Activated T-helper 1 cell treated with anti-CD3 and anti-CD28 coated beads, Interleukin-12 subunit alpha, Interleukin-12 subunit beta, Interleukin-2, Interleukin-4 antibody, amounts not matched to agents 30 ng/mL and 10 ng/mL and 1 ng/mL, durations not matched to agents 14 hours and 24 hours and 36 hours (primary cell): Measurements from ENCODE around the gene SIRPD. TPM values are rescaled to one million over a fixed set of nuclear protein-coding genes. Genes with fewer than 3 reads are reported as not detected.
A peak's percentile ranks its signal among the peaks of the same experiment; 100 is the strongest.
"Not testable (repeated sequence)": the region's sequence is repeated elsewhere in the genome, so short reads cannot be mapped to it uniquely, and the experiment has no call there.

Experiments
- DNase-seq: peaks from one replicate; pipeline ENCODE4 v3.0.0; 2021; ENCODE audit warnings: low spot score
- H3K27ac Mint-ChIP-seq: one replicate; pipeline ENCODE4 v1.8.0; 2021; ENCODE audit warnings: mild to moderate bottlenecking, mixed read lengths
- H3K27me3 Mint-ChIP-seq: one replicate; pipeline ENCODE4 v1.8.0; 2022; ENCODE audit warnings: mild to moderate bottlenecking, moderate library complexity, mixed read lengths; ENCODE audit not compliant: insufficient read depth
- H3K36me3 Mint-ChIP-seq: one replicate; pipeline ENCODE4 v1.8.0; 2021; ENCODE audit warnings: low read depth, mixed read lengths
- H3K4me1 Mint-ChIP-seq: one replicate; pipeline ENCODE4 v1.8.0; 2021; ENCODE audit warnings: low read depth, mixed read lengths
- H3K4me3 Mint-ChIP-seq: one replicate; pipeline ENCODE4 v1.8.0; 2021; ENCODE audit warnings: mild to moderate bottlenecking, moderate library complexity, mixed read lengths
- H3K9me3 Mint-ChIP-seq: one replicate; pipeline ENCODE4 v1.8.0; 2021; ENCODE audit warnings: mixed read lengths
- intact Hi-C: fragments of 100-400 bp; cut with micrococcal nuclease; formaldehyde crosslinking; loops from one replicate; pipeline ENCODE4 v1.15.1; 2024
- total RNA-seq: library from RNA; stranded (reverse); gene quantifications from 2 replicates; pipeline ENCODE4 v1.2.3, GENCODE V29; 2022

The SIRPD gene
- total RNA-seq, 1 donor from 2014 or later = not detected

GRCh38 chr20:1503564-1504227 is 53.8 kb downstream of the SIRPD start:
- H3K27me3 Mint-ChIP-seq = peaks cover 14% of the 10 kb centered on the region
- H3K4me3 Mint-ChIP-seq = no peak overlapping the region
- H3K4me1 Mint-ChIP-seq = peaks cover 5% of the 10 kb centered on the region
- DNase-seq = peak; percentile 68
- H3K36me3 Mint-ChIP-seq = no peaks in the 10 kb centered on the region
- H3K27ac Mint-ChIP-seq = no peak overlapping the region
- H3K9me3 Mint-ChIP-seq = no peaks in the 10 kb centered on the region
- intact Hi-C loops = loop anchor here (1.0 kb wide), 3 partner anchors 36 to 190 kb away; no protein-coding TSS in a partner anchor

- DNase-seq = no peak
- Mint-ChIP-seq H3K36me3 (no peaks in the 10 kb centered on the region), H3K9me3 (no peaks in the 10 kb centered on the region), H3K27ac (no peak overlapping the region), H3K4me1 (peaks cover 5% of the 10 kb centered on the region), H3K27me3 (peaks cover 31% of the 10 kb centered on the region), H3K4me3 (no peak overlapping the region)
- intact Hi-C loops = no loop called here
Observed at GRCh38 chr20:1500496-1500895, 57.0 kb downstream of the SIRPD start.

DNA sequence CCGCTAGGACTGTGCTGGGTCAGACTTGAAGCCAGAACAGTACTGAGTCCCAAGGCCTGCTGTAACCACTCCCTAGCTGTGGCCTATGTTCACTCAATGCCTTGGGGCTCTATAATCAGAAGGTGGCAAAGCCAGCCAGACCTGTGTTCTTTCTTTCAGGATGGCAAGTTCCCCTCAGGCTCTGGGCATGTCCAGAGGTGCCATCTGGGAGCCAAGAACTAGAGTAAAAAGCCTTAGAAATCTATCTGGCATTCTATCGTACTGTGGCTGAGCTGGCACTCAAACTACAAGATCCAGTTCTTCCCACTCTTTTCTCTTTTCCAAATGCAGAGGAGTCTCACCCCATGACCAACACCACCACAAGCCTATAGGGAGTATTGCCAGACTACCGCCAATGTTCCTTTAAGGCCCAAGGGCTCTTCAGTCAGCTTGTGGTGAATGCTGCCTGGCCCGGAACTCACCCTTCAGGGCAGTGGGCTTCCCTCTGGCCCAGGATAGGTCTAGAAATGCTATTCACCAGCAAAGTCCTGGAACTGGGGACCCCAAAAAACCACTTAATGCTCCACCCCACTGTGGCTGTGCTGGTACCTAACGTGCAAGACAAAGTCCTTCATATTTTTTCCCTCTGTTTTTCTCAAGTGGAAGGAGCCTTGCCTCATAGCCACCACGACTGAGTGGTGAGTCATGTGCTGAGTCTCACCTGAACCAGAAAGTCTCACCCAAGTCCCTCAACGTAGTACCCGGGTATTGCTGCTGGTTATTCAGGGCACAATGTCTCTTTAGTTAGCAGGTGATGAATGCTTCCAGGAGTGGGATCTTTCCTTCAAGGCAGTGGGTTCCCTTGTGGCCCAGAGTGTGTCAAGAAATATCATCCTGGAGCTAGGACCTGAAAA is 57.7 kb downstream of the SIRPD start:
- Mint-ChIP-seq H3K27me3 (peaks cover 37% of the 10 kb centered on the region), H3K4me3 (no peak overlapping the region), H3K36me3 (no peaks in the 10 kb centered on the region), H3K9me3 (no peaks in the 10 kb centered on the region), H3K27ac (no peak overlapping the region), H3K4me1 (peaks cover 5% of the 10 kb centered on the region)
- intact Hi-C loops = no loop called here
- no peak for DNase-seq

DNA sequence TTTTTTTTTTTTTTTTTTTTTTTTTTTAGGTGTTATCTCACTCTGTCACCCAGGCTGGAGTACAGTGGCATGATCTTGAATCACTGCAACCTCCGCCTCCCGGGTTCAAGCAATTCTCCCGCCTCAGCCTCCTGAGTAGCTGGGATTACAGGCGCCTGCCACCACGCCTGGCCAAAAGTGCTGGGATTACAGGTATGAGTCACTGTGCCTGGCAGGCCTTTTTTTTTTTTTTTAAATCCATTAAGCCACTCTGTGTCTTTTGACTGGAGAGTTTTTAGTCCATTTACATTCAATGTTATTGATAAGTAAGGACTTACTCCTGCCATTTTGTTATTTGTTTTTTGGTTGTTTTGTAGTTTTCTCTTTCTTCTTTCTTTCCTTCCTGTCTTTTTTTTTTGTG is 60.1 kb downstream of the SIRPD start:
- Mint-ChIP-seq H3K27me3 (peaks cover 44% of the 10 kb centered on the region), H3K4me1 (peaks cover 11% of the 10 kb centered on the region)
- H3K27ac Mint-ChIP-seq, DNase-seq, H3K9me3 Mint-ChIP-seq, H3K4me3 Mint-ChIP-seq, intact Hi-C loops, H3K36me3 Mint-ChIP-seq: not testable (repeated sequence)

GRCh38 chr20:1496930-1497329 is 60.6 kb downstream of the SIRPD start:
- peaks cover 11% of the 10 kb centered on the region for H3K4me1 Mint-ChIP-seq
- no peak overlapping the region for H3K27ac Mint-ChIP-seq
- peaks cover 1% of the 10 kb centered on the region for H3K36me3 Mint-ChIP-seq
- peaks cover 3% of the 10 kb centered on the region for H3K9me3 Mint-ChIP-seq
- no peak for DNase-seq
- peaks cover 44% of the 10 kb centered on the region for H3K27me3 Mint-ChIP-seq
- intact Hi-C loops = no loop called here
- H3K4me3 Mint-ChIP-seq = no peak overlapping the region

DNA sequence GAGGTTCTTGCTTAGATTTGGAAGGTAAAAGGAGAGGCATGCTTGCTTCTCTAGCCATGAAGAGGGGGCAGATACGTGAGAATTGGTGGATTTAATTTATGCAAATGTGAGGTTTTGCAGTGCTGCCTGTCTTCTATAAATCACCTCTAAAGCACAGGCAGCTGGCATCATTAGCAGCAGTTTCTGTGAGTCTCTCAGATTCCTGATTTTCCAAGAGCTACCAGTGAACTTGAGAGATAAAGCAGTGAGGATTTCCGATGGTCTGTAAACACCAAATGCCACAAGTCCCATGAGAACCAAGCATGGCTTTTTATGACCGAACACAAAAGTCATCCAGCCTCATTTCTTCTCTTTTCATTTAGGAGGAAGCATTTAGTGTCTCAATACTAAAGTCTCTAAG is 63.1 kb downstream of the SIRPD start:
- Mint-ChIP-seq H3K27me3 (peaks cover 39% of the 10 kb centered on the region), H3K9me3 (peaks cover 3% of the 10 kb centered on the region), H3K36me3 (peaks cover 1% of the 10 kb centered on the region), H3K4me1 (peaks cover 18% of the 10 kb centered on the region), H3K27ac (no peak overlapping the region), H3K4me3 (no peak overlapping the region)
- DNase-seq = no peak
- intact Hi-C loops = no loop called here

- Mint-ChIP-seq H3K36me3 (peaks cover 1% of the 10 kb centered on the region), H3K27me3 (peaks cover 33% of the 10 kb centered on the region), H3K4me1 (peaks cover 18% of the 10 kb centered on the region), H3K4me3 (no peak overlapping the region), H3K9me3 (peaks cover 3% of the 10 kb centered on the region), H3K27ac (no peak overlapping the region)
- no peak for DNase-seq
- intact Hi-C loops = no loop called here
Observed at GRCh38 chr20:1493536-1493935, 64.0 kb downstream of the SIRPD start.

GRCh38 chr20:1491860-1492642 is 65.5 kb downstream of the SIRPD start:
- Mint-ChIP-seq H3K36me3 (peaks cover 1% of the 10 kb centered on the region), H3K4me3 (no peak overlapping the region), H3K27ac (no peak overlapping the region), H3K9me3 (peaks cover 3% of the 10 kb centered on the region), H3K27me3 (peaks cover 33% of the 10 kb centered on the region), H3K4me1 (peaks cover 18% of the 10 kb centered on the region)
- intact Hi-C loops = no loop called here
- DNase-seq = no peak

- H3K36me3 Mint-ChIP-seq = peaks cover 1% of the 10 kb centered on the region
- H3K27ac Mint-ChIP-seq = no peak within 1 kb of the TSS
- peaks cover 3% of the 10 kb centered on the region for H3K9me3 Mint-ChIP-seq
- no peak within 1 kb of the TSS for H3K4me3 Mint-ChIP-seq
- intact Hi-C loops = no loop called here
- H3K27me3 Mint-ChIP-seq = peaks cover 37% of the 10 kb centered on the region
- H3K4me1 Mint-ChIP-seq = peaks cover 18% of the 10 kb centered on the region
- DNase-seq = no peak
Observed at GRCh38 chr20:1491281-1491840, 66.1 kb downstream of the SIRPD start, which contains the start of gene SIRPB2. SIRPB2 (minus strand) TSS chr20:1491420; CDS start chr20:1491359, 61 bp downstream.

DNA sequence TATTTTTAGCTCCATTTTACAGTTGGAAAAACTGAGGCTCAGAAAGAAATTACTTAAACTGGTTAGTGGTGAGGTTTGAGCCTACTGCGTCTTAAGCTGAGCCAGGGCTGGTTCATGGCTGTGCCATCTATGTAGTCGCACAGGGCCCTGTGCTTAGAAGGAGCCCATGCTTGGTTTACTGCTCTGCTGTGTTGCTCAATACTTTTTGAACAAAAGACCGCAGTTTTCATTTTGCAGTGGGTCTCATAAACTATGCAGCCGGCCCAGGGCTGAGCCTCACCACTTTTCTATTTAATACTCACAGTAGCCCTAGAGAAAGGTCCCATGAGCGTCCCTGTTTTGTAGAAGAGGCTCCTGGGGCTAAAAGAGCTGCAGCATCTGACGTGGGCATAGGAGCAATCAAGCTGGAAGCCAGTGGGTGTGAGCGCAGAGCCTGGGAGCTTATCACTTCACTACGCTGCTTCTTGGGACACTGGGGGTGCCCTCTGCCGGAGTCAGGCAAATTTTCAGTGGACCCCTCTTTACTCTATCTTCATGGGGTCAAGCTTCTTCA is 66.8 kb downstream of the SIRPD start:
- no peak for DNase-seq
- Mint-ChIP-seq H3K27me3 (peaks cover 33% of the 10 kb centered on the region), H3K4me3 (no peak overlapping the region)

GRCh38 chr20:1489764-1490436 is 67.6 kb downstream of the SIRPD start:
- Mint-ChIP-seq H3K4me3 (no peak overlapping the region), H3K27me3 (peaks cover 31% of the 10 kb centered on the region)
- intact Hi-C loops = no loop called here

More for the DNA sequence above, 66.8 kb downstream of the SIRPD start:
- Mint-ChIP-seq H3K27ac (no peak overlapping the region), H3K4me1 (peaks cover 18% of the 10 kb centered on the region), H3K9me3 (peaks cover 3% of the 10 kb centered on the region), H3K36me3 (peaks cover 1% of the 10 kb centered on the region)
- intact Hi-C loops = no loop called here

DNA sequence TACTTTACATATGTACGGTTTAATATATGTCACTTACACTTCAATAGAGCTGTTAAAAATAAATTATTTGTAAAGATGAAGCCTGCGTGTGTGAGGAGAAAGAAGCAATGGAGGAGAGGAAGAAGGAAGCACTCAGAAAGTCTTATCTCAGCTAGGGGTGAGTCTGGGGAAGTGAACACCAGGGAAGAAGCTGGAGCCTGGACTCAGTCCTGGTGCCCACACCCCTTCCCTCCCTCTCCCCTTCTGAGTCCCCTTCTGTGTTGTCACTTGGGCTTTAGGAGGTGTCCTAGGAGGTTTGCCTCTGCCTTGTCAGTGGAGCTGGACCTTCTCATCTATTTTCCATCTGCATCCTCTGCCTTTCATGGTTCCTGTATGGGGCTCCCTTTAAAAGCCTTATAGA is 68.2 kb downstream of the SIRPD start:
- H3K36me3 Mint-ChIP-seq = peaks cover 1% of the 10 kb centered on the region
- peaks cover 18% of the 10 kb centered on the region for H3K4me1 Mint-ChIP-seq
- intact Hi-C loops = no loop called here
- peaks cover 3% of the 10 kb centered on the region for H3K9me3 Mint-ChIP-seq
- no peak overlapping the region for H3K27ac Mint-ChIP-seq
- H3K4me3 Mint-ChIP-seq = no peak overlapping the region
- peaks cover 33% of the 10 kb centered on the region for H3K27me3 Mint-ChIP-seq
- no peak for DNase-seq

More at GRCh38 chr20:1489764-1490436, 67.6 kb downstream of the SIRPD start:
- Mint-ChIP-seq H3K9me3 (peaks cover 3% of the 10 kb centered on the region), H3K4me1 (peaks cover 18% of the 10 kb centered on the region), H3K36me3 (peaks cover 1% of the 10 kb centered on the region), H3K27ac (no peak overlapping the region)
- DNase-seq = no peak
